Endothelial cell of umbilical vein (primary cell): Measurements from ENCODE around the gene RAMP2. TPM values are rescaled to one million over a fixed set of nuclear protein-coding genes. Genes with fewer than 3 reads are reported as not detected.

Experiments used
- BruUV-seq: library from RNA; stranded (reverse); fragments of 400-500 nt; replicated peaks from 2 replicates; lab custom pipeline; 2021; lab: Mats Ljungman, UMichigan
- CTCF ChIA-PET: fragments of 300-600, 350-600 bp; sonication (Branson Sonifier 250); formaldehyde crosslinking; loops from one replicate; lab custom pipeline; 2021; ENCODE audit warnings: antibody characterized with exemption, inconsistent platforms; lab: Charles Lee
- POLR2A ChIA-PET: fragments of 300-600, 350-600 bp; sonication (Branson Sonifier 250); formaldehyde crosslinking; loops from one replicate; lab custom pipeline; 2021; ENCODE audit warnings: antibody characterized with exemption, inconsistent platforms; lab: Charles Lee
- DNase-seq: peaks from one replicate; pipeline ENCODE4 v3.0.0-alpha.2; 2011; ENCODE audit warnings: low read depth, low spot score
- FAIRE-seq: peaks from 2 replicates; lab custom pipeline; 2011; peaks lifted over from hg19 to GRCh38; lab: Jason Lieb, UNC
- H2AFZ ChIP-seq: 2 replicates; pipeline ENCODE4 v1.6.0; 2012; ENCODE audit warnings: low read depth, low read length, control low read depth, inconsistent platforms
- H3K27ac ChIP-seq: 2 replicates; pipeline ENCODE4 v1.5.1; 2011; ENCODE audit warnings: low read depth, mild to moderate bottlenecking, control low read depth, low read length, moderate library complexity; ENCODE audit not compliant: insufficient read depth
- H3K27me3 ChIP-seq, 2 experiments: 2 replicates each; pipeline versions ENCODE4 v1.6.0 to v1.6.1; 2011; ENCODE audit warnings: low read length in 2 of 2, mixed read lengths in 1 of 2; ENCODE audit not compliant: control insufficient read depth in 2 of 2, insufficient read depth in 2 of 2
- H3K36me3 ChIP-seq, 2 experiments: 2 replicates in 1 of 2; 3 replicates in 1 of 2; pipeline ENCODE4 v1.5.1; 2011; ENCODE audit warnings: low read length in 2 of 2, mild to moderate bottlenecking in 1 of 2, moderate library complexity in 1 of 2; ENCODE audit not compliant: control insufficient read depth in 2 of 2, insufficient read depth in 2 of 2; ENCODE audit errors: extremely low read depth in 1 of 2
- H3K4me1 ChIP-seq: 3 replicates; pipeline ENCODE4 v1.5.1; 2011; ENCODE audit warnings: mild to moderate bottlenecking, low read length; ENCODE audit not compliant: control insufficient read depth, insufficient read depth; ENCODE audit errors: extremely low read depth
- H3K4me2 ChIP-seq: 2 replicates; pipeline ENCODE4 v1.6.1; 2011; ENCODE audit warnings: low read length, control low read depth, mixed read lengths; ENCODE audit not compliant: insufficient read depth
- H3K4me3 ChIP-seq, 3 experiments: fragments of 200-600 bp in 1 of 3; sonication (generic), shearing (Covaris generic) in 1 of 3; replicated peaks in 1 of 3; 2 replicates each; pipeline ENCODE4 v1.5.1; 2011 to 2016; ENCODE audit warnings: control low read depth in 3 of 3, low read length in 3 of 3, mild to moderate bottlenecking in 2 of 3, inconsistent platforms in 1 of 3, low read depth in 1 of 3, moderate library complexity in 1 of 3; ENCODE audit not compliant: insufficient read depth in 1 of 3
- H3K79me2 ChIP-seq: 2 replicates; pipeline ENCODE4 v1.6.0; 2012; ENCODE audit warnings: low read length, inconsistent platforms; ENCODE audit not compliant: control insufficient read depth, insufficient read depth
- H3K9ac ChIP-seq: replicated peaks from 2 replicates; pipeline ENCODE3; 2011; ENCODE audit warnings: low read length, control low read depth; ENCODE audit not compliant: insufficient read depth; ENCODE audit errors: extremely low read depth
- H3K9me1 ChIP-seq: replicated peaks from 3 replicates; pipeline ENCODE4 v1.6.0; 2011; ENCODE audit warnings: mild to moderate bottlenecking, low read length; ENCODE audit not compliant: control insufficient read depth, insufficient read depth; ENCODE audit errors: extremely low read depth
- H3K9me3 ChIP-seq: replicated peaks from 2 replicates; pipeline ENCODE4 v1.5.1; 2012; ENCODE audit warnings: low read length, inconsistent platforms; ENCODE audit not compliant: control insufficient read depth, insufficient read depth
- H4K20me1 ChIP-seq: replicated peaks from 2 replicates; pipeline ENCODE3; 2011; ENCODE audit warnings: mild to moderate bottlenecking, low read length; ENCODE audit not compliant: control insufficient read depth, insufficient read depth; ENCODE audit errors: extremely low read depth
- EZH2 ChIP-seq: IDR thresholded peaks from 2 replicates; pipeline ENCODE4 v1.6.1; 2012; ENCODE audit warnings: borderline replicate concordance, low read depth, mild to moderate bottlenecking, moderate library complexity, low read length, inconsistent platforms; ENCODE audit not compliant: severe bottlenecking
- FOS ChIP-seq: IDR thresholded peaks from 2 replicates; pipeline ENCODE4 v1.6.1; 2011; ENCODE audit warnings: mild to moderate bottlenecking, low read length, moderate library complexity, borderline replicate concordance; ENCODE audit not compliant: insufficient read depth
- GATA2 ChIP-seq: IDR thresholded peaks from 2 replicates; pipeline ENCODE4 v1.7.0; 2011; ENCODE audit warnings: low read depth, mild to moderate bottlenecking, moderate library complexity, mixed read lengths, low read length; ENCODE audit not compliant: insufficient read length, insufficient read depth
- MYC ChIP-seq: IDR thresholded peaks from one replicate; pipeline ENCODE4 v1.6.1; 2011; ENCODE audit warnings: mild to moderate bottlenecking, low read depth, low read length
- POLR2AphosphoS5 ChIP-seq: IDR thresholded peaks from 2 replicates; pipeline ENCODE4 v1.6.1; 2012; ENCODE audit warnings: low read depth, mild to moderate bottlenecking, control low read depth, low read length, moderate library complexity; ENCODE audit not compliant: insufficient read depth
- dilution Hi-C: fragments of 300-500 bp; cut with MboI; formaldehyde crosslinking; loops from one replicate; pipeline ENCODE4 v1.15.0; 2019; ENCODE audit warnings: low sequenced_read_pairs; ENCODE audit not compliant: extremely low pct_ligation_motif_present
- intact Hi-C: fragments of 100-400 bp; cut with micrococcal nuclease; formaldehyde crosslinking; loops from one replicate; pipeline ENCODE4 v1.10.0; 2022
- polyA plus RNA-seq, 4 experiments: library from polyadenylated mRNA; depleted of rRNA in 3 of 4; stranded (reverse) in 3 of 4; unstranded in 1 of 4; fragments of >200 nt; gene quantifications; 2 replicates each; pipeline versions ENCODE4 v1.2.1 to v1.2.3, GENCODE V29; 2011 to 2012; ENCODE audit warnings: missing spikeins in 1 of 4
- total RNA-seq: library from RNA; stranded (reverse); gene quantifications from 2 replicates; pipeline ENCODE4 v1.2.3, GENCODE V29; 2021
- TF ChIP-seq, protein P1 (sequence below): IDR thresholded peaks from 2 replicates; pipeline ENCODE4 v1.6.1; 2011; ENCODE audit not compliant: insufficient read depth, insufficient read length
- TF ChIP-seq, protein P2 (sequence below), 2 donors: IDR thresholded peaks; 1 replicate in 1 of 2; 2 replicates in 1 of 2; pipeline ENCODE4 v1.5.1; 2011; ENCODE audit warnings: low read length in 2 of 2, mild to moderate bottlenecking in 2 of 2, moderate library complexity in 2 of 2, control low read depth in 1 of 2, inconsistent platforms in 1 of 2, low read depth in 1 of 2; ENCODE audit not compliant: insufficient read depth in 1 of 2; ENCODE audit errors: extremely low read depth in 1 of 2

Gene RAMP2
- total and polyA plus RNA-seq, 2 donors (not counting 3 experiments of a cell fraction or from before 2014, with no cell fraction given) = 106 to 192 TPM

GRCh38 chr17:42725143-42725542 lies 35.9 kb upstream of the RAMP2 start:
- no peak for DNase-seq
- POLR2A ChIA-PET = no interaction called here

More at GRCh38 chr17:42725143-42725542, 35.9 kb upstream of the RAMP2 start:
- no peaks in the 10 kb centered on the region for H4K20me1 ChIP-seq
- H3K27ac ChIP-seq = no peak overlapping the region
- no peaks in the 10 kb centered on the region for H3K79me2 ChIP-seq
- no peaks in the 10 kb centered on the region for H3K9me3 ChIP-seq
- dilution Hi-C loops (no loop called here), intact Hi-C loops (no loop called here)
- BruUV-seq = no TSS peak
- H3K4me2 ChIP-seq = no peak overlapping the region
- CTCF ChIA-PET = interaction anchor here (1.0 to 4.4 kb wide), 5 partner anchors 38 to 160 kb away, joined by 3 to 35 read pairs (median 3); partner anchors contain the start of gene BECN1
- H2AFZ ChIP-seq = no peak overlapping the region
- H3K9me1 ChIP-seq = no peaks in the 10 kb centered on the region
- FAIRE-seq = no peak
- no peaks in the 10 kb centered on the region for H3K4me1 ChIP-seq
- no peaks in the 10 kb centered on the region for H3K27me3 ChIP-seq
- no peak overlapping the region for H3K9ac ChIP-seq
- TF ChIP-seq GATA2 = no peak
- TF ChIP-seq EZH2 = no peak
- TF ChIP-seq, protein P1, sequence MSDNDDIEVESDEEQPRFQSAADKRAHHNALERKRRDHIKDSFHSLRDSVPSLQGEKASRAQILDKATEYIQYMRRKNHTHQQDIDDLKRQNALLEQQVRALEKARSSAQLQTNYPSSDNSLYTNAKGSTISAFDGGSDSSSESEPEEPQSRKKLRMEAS = no peak
- TF ChIP-seq, protein P2, sequence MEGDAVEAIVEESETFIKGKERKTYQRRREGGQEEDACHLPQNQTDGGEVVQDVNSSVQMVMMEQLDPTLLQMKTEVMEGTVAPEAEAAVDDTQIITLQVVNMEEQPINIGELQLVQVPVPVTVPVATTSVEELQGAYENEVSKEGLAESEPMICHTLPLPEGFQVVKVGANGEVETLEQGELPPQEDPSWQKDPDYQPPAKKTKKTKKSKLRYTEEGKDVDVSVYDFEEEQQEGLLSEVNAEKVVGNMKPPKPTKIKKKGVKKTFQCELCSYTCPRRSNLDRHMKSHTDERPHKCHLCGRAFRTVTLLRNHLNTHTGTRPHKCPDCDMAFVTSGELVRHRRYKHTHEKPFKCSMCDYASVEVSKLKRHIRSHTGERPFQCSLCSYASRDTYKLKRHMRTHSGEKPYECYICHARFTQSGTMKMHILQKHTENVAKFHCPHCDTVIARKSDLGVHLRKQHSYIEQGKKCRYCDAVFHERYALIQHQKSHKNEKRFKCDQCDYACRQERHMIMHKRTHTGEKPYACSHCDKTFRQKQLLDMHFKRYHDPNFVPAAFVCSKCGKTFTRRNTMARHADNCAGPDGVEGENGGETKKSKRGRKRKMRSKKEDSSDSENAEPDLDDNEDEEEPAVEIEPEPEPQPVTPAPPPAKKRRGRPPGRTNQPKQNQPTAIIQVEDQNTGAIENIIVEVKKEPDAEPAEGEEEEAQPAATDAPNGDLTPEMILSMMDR (IDR thresholded peaks at IDR 0.05; ENCODE audit: extremely low read depth in 1 of 2, insufficient read depth in 1 of 2, low read depth in 1 of 2, low read length in 2 of 2) = no peak
- TF ChIP-seq MYC = no peak
- no peak for TF ChIP-seq FOS
- TF ChIP-seq POLR2AphosphoS5 = no peak
- H3K36me3 ChIP-seq = peaks cover 6 to 7% of the 10 kb centered on the region in 2 experiments
- H3K4me3 ChIP-seq = no peak overlapping the region
